ENCODE data around the gene CLDN14. TPM values are rescaled to one million over a fixed set of nuclear protein-coding genes. Genes with fewer than 3 reads are reported as not detected.

Gene CLDN14
- total RNA-seq, 1 donor from 2014 or later = not detected

GRCh38 chr21:36452281-36452825, 27.6 kb downstream of the CLDN14 start:
- DNase-seq (ENCODE audit: missing footprints) = no peak
- ATAC-seq = no peak
- intact Hi-C loops (cut with DNase I) = no loop called here

- intact Hi-C loops (cut with DNase I) = no loop called here
- DNase-seq (ENCODE audit: missing footprints) (no peak), ATAC-seq (no peak)
Measured at GRCh38 chr21:36451506-36451905, 28.4 kb downstream of the CLDN14 start.

- no peak for DNase-seq (ENCODE audit: missing footprints)
- intact Hi-C loops (cut with DNase I) = no loop called here
- no peak for ATAC-seq
Measured at GRCh38 chr21:36450511-36450910, 29.4 kb downstream of the CLDN14 start.

GRCh38 chr21:36446301-36446700, 33.6 kb downstream of the CLDN14 start:
- no peak for DNase-seq (ENCODE audit: missing footprints)
- peak; percentile 28 for ATAC-seq
- intact Hi-C loops (cut with DNase I) = no loop called here

GRCh38 chr21:36441715-36442114, 38.2 kb downstream of the CLDN14 start:
- DNase-seq (ENCODE audit: missing footprints) (no peak), ATAC-seq (no peak)
- intact Hi-C loops (cut with DNase I) = no loop called here

GRCh38 chr21:36437745-36438128, 42.2 kb downstream of the CLDN14 start:
- ATAC-seq = peak; percentile 57
- no peak for DNase-seq (ENCODE audit: missing footprints)
- intact Hi-C loops (cut with DNase I) = no loop called here

GRCh38 chr21:36436829-36437744, 42.8 kb downstream of the CLDN14 start:
- no peak for DNase-seq (ENCODE audit: missing footprints)
- intact Hi-C loops (cut with DNase I) = no loop called here
- ATAC-seq = no peak

DNA sequence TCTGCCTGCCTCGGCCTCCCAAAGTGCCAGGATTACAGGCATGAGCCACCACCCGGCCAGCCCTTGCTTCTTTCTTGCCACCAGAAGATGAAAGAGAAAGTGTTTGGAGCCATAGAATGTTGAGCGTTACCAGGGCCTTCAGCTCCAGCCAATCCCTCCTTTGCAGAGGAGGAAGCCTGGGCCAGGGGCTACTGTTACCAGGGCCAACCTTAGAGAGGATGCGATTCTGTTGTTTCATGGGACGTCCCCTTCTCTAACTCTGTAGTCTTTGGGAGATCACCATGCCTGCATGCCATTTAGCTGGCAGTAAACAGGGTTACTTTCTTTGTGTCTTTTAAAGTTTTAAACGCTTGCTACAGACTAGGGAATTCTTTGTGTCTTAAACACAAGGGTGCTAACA, 45.8 kb downstream of the CLDN14 start:
- intact Hi-C loops (cut with DNase I) = no loop called here
- ATAC-seq (no peak), DNase-seq (ENCODE audit: missing footprints) (no peak)

DNA sequence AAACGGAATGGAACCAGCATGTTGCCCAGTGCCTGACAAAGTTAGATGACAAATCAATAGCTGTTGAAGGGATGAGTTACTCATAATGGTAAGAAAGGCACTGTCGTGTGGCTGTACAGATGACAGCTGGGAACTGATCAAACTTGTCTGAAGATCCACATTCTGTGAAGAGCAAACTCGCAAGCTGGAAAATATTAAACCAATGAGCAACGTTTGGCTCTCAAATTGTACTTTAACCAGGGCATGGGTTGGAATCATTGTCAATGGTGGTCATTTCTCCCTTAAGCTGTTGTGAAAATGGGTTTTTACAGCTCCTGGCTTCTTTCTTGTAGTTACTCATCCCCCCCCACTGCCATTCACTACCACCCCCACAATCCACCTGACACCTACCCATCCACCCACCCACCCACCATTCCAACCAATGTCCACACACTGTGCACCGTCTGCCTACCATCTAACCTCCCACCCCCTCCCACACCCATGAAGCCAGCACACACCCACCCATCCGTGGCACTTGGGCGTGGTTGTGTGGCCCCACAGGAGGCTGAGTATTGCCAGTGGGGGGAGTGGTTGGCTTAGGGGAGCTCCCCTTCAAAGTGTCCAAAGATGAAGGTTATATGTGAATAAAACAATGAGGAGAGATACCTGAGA, 46.7 kb downstream of the CLDN14 start:
- no peak for ATAC-seq
- intact Hi-C loops (cut with DNase I) = no loop called here
- no peak for DNase-seq (ENCODE audit: missing footprints)

- no peak for ATAC-seq
- intact Hi-C loops (cut with DNase I) = no loop called here
- no peak for DNase-seq (ENCODE audit: missing footprints)
Measured at GRCh38 chr21:36431252-36431651, 48.7 kb downstream of the CLDN14 start.

DNA sequence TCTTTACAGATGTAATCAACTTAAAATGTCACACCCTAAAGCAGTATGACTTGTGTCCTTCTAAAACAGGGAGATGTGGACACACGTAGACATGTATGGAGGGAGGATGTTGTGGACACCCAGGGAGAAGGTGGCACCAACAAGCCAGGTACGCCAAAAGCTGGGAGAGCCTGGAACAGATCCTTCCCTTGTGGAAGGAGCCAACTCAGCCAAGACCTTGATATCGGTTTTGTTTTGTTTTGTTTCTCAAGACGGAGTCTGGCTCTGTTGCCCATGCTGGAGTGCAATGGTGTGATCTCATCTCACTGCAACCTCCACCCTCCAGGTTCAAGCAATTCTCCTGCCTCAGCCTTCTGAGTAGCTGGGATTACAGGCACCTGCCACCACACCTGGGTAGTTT, 49.1 kb downstream of the CLDN14 start:
- DNase-seq (ENCODE audit: missing footprints) (no peak), ATAC-seq (no peak)
- intact Hi-C loops (cut with DNase I) = no loop called here

DNA sequence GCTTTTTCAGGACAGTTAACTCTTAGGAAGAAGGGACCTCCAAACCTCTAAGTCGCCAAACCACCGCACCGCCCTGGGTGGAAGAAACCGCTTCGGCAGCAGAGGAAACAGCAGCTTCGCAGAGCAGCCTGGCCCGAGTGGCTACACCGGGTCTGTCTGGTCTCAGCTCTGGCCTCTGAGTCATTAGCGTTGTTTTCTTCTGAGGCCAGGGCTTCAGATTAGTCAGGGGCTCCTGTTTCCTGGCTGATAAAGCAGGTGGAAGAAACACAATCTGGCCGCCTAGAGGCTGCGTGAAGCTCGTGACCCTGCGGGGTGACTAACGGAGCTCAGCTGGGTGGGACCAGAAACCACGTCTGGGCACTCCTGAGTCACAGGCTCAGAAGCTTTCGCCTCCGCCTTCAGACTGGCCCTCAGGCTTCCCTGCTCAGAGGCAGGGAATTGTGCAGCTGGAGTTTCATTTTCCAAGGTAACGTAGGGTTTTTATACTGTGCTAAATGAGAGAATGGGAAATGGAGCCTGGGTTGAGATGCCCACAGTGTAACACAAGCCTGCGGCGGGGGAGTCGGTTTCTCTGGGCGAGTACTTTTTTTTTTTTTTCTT, 49.9 kb downstream of the CLDN14 start:
- DNase-seq (ENCODE audit: missing footprints) (no peak), ATAC-seq (peak; percentile 81)
- intact Hi-C loops (cut with DNase I) = no loop called here

GRCh38 chr21:36428761-36429432, 51.0 kb downstream of the CLDN14 start:
- ATAC-seq = no peak
- DNase-seq (ENCODE audit: missing footprints) = no peak
- intact Hi-C loops (cut with DNase I) = no loop called here

DNA sequence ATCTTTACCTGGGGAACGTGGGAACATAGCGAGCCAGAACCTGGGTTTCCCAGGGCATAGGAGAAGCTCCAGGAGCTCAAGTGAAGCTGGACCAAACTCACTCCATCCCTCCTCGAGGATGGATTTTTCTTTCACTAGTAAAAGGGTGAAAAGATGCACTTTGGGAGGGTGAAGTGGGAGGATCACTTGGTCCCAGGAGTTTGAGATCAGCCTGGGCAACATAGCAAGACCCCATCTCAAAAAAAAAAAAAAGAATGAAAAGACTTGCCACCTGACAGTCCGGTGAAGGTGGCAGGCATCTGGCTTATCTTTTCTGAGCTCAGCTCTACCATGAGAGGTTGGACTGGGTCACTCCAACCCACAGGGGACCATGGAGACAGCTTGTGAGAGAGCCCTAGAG, 52.4 kb downstream of the CLDN14 start:
- intact Hi-C loops (cut with DNase I) = no loop called here
- ATAC-seq = no peak
- DNase-seq (ENCODE audit: missing footprints) = no peak

GRCh38 chr21:36425286-36425685, 54.6 kb downstream of the CLDN14 start:
- no peak for ATAC-seq

GRCh38 chr21:36424592-36424991, 55.3 kb downstream of the CLDN14 start:
- DNase-seq (ENCODE audit: missing footprints) (no peak), ATAC-seq (no peak)
- intact Hi-C loops (cut with DNase I) = loop anchor here (5.0 kb wide), 1 partner anchor 498 kb away; no protein-coding TSS in a partner anchor

More at GRCh38 chr21:36425286-36425685, 54.6 kb downstream of the CLDN14 start:
- no peak for DNase-seq (ENCODE audit: missing footprints)
- intact Hi-C loops (cut with DNase I) = no loop called here

DNA sequence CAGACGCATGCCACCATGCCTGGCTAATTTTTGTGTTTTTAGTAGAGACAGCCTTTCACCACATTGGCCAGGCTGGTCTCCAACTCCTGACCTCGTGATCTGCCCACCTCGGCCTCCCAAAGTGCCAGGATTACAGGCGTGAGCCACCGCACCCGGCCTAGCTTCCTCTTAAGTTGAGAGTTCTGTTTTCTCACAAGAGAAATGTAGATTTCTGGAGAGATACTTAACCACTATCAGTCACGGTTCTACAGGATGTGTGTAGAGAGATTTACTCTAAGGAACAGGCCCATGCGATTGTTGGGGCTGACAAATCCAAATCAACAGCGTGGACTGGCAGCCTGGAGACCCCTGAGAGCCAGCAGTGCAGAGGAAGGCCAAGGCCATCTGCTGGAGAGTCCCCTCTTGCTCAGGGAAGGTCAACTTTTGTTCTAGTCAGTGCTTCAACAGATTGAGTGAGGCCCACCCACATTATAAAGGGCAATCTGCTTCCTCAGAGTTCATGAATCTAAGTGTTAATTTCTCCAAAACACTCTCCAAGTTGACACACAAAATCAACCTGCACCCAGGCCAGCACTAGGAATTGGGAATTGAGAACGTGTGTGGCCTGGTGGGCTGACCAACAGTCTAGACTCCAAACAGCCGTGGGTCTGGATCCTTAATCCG, 56.0 kb downstream of the CLDN14 start:
- ATAC-seq (no peak), DNase-seq (ENCODE audit: missing footprints) (no peak)
- intact Hi-C loops (cut with DNase I) = loop anchor here (5.0 kb wide), 1 partner anchor 498 kb away; no protein-coding TSS in a partner anchor
